NCI-H2081 treated with DMSO at 0.1 percent for 48 hours (cell line): ENCODE data around the gene GPX2.

Experiments
- DNase-seq: peaks from one replicate; lab custom pipeline; 2025; lab: John Stamatoyannopoulos, UW

Gene GPX2

GRCh38 chr14:64942531-64943111 is at the start of gene GPX2:
Gene GPX2, minus strand, starts transcription at chr14:64942745. Its CDS starts 19 bp downstream, at chr14:64942726.
- DNase-seq, result peak; percentile 96

GRCh38 chr14:64990939-64991338 is 48.4 kb upstream of the GPX2 start:
- no peak for DNase-seq

- no peak for DNase-seq
Observed at GRCh38 chr14:64990296-64990695, 47.8 kb upstream of the GPX2 start.

- no peak for DNase-seq
Observed at GRCh38 chr14:64987438-64987767, 44.9 kb upstream of the GPX2 start.

GRCh38 chr14:64986648-64987437 is 44.3 kb upstream of the GPX2 start, which contains the start of gene FNTB:
Gene FNTB, plus strand, starts transcription at chr14:64986895. Its CDS starts 59 bp downstream, at chr14:64986954.
- DNase-seq, result peak; percentile 95

- DNase-seq, result no peak
Observed at GRCh38 chr14:64983439-64984310, 41.1 kb upstream of the GPX2 start.

- DNase-seq, result no peak
Observed at GRCh38 chr14:64979336-64980074, 37.0 kb upstream of the GPX2 start.

- no peak for DNase-seq
Observed at GRCh38 chr14:64974563-64974962, 32.0 kb upstream of the GPX2 start.

GRCh38 chr14:64973826-64974225 is 31.3 kb upstream of the GPX2 start:
- no peak for DNase-seq

- no peak for DNase-seq
Observed at GRCh38 chr14:64973026-64973442, 30.5 kb upstream of the GPX2 start.

GRCh38 chr14:64971943-64972791 is 29.6 kb upstream of the GPX2 start, which contains the start of gene RAB15:
Gene RAB15, minus strand, starts transcription at chr14:64972336. Its CDS starts 260 bp downstream, at chr14:64972076.
- no peak for DNase-seq

GRCh38 chr14:64971491-64971942 is 29.0 kb upstream of the GPX2 start:
- DNase-seq, result no peak

GRCh38 chr14:64970776-64971477 is 28.4 kb upstream of the GPX2 start:
- no peak for DNase-seq

GRCh38 chr14:64970041-64970440 is 27.5 kb upstream of the GPX2 start:
- DNase-seq, result no peak

GRCh38 chr14:64968651-64969050 is 26.1 kb upstream of the GPX2 start:
- DNase-seq, result no peak

- DNase-seq, result no peak
Observed at GRCh38 chr14:64968167-64968566, 25.6 kb upstream of the GPX2 start.

GRCh38 chr14:64966976-64967375 is 24.4 kb upstream of the GPX2 start:
- no peak for DNase-seq

- no peak for DNase-seq
Observed at GRCh38 chr14:64965356-64966000, 22.9 kb upstream of the GPX2 start.

GRCh38 chr14:64963611-64964010 is 21.1 kb upstream of the GPX2 start:
- no peak for DNase-seq
